ENCODE results near the gene TRIM71. TPM values are rescaled to one million over a fixed set of nuclear protein-coding genes. Genes with fewer than 3 reads are reported as not detected.

Gene TRIM71
- total RNA-seq, 1 experiment from 2014 or later = 274 TPM

DNA sequence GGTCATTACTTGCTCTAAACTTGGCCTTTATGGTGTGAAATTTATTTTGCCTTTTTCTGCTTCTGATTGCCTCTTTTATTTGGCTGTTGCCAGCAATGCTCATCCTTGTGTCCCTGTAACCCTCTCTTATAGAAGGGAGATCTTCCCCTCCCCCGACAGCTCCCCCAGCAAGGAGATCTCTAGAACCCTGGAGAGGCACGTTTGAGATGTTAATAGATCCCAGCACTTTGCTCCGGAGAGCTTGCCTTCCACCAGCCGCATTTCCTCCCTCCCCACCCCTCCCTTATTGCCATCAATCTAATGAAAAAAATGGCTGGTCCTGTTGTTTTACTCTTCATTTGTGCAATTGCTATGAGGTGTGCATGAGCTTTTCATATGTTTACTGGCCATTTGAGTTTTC is 18.2 kb downstream of the TRIM71 start (continued):
- TF ChIP-seq, protein P1, sequence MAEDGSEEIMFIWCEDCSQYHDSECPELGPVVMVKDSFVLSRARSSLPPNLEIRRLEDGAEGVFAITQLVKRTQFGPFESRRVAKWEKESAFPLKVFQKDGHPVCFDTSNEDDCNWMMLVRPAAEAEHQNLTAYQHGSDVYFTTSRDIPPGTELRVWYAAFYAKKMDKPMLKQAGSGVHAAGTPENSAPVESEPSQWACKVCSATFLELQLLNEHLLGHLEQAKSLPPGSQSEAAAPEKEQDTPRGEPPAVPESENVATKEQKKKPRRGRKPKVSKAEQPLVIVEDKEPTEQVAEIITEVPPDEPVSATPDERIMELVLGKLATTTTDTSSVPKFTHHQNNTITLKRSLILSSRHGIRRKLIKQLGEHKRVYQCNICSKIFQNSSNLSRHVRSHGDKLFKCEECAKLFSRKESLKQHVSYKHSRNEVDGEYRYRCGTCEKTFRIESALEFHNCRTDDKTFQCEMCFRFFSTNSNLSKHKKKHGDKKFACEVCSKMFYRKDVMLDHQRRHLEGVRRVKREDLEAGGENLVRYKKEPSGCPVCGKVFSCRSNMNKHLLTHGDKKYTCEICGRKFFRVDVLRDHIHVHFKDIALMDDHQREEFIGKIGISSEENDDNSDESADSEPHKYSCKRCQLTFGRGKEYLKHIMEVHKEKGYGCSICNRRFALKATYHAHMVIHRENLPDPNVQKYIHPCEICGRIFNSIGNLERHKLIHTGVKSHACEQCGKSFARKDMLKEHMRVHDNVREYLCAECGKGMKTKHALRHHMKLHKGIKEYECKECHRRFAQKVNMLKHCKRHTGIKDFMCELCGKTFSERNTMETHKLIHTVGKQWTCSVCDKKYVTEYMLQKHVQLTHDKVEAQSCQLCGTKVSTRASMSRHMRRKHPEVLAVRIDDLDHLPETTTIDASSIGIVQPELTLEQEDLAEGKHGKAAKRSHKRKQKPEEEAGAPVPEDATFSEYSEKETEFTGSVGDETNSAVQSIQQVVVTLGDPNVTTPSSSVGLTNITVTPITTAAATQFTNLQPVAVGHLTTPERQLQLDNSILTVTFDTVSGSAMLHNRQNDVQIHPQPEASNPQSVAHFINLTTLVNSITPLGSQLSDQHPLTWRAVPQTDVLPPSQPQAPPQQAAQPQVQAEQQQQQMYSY (CRISPR knock-in tag; IDR thresholded peaks at IDR 0.05) = no peak
- TF ChIP-seq GRHL2 (CRISPR knock-in tag; IDR thresholded peaks at IDR 0.05; ENCODE audit: insufficient replicate concordance, severe bottlenecking) (no peak), ZNF263 (CRISPR knock-in tag; IDR thresholded peaks at IDR 0.05; ENCODE audit: low read depth) (no peak)

DNA sequence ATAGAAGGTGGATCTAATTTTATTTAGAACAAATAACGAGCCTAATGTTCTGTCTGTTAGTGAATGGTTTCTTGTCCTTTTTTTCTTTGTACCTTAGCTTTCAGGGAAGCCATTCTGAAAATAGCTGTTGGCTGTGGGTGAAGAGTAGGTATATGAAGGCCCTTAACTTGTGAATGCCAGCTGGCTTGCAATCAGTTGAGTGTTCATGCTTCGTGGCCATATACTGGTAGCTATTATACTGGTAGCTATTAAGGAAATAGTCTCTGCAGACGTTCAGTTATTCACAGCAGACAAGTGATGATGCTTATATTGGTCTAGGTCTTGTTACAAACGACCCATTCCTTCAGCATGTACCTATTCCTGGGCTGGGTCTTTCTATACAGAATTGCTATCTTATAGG is 18.8 kb downstream of the TRIM71 start:
- H3K36me3 Mint-ChIP-seq = peaks cover 8% of the 10 kb centered on the region; the same call in 1 of the 2 replicates
- H3K9me3 Mint-ChIP-seq = no peaks in the 10 kb centered on the region
- H3K4me1 Mint-ChIP-seq = peaks cover 93% of the 10 kb centered on the region
- POLR2A ChIA-PET = interaction anchor here (0.7 to 3.8 kb wide), 7 partner anchors 8 to 56 kb away, joined by 3 to 24 read pairs (median 7); no protein-coding TSS in a partner anchor
- peak overlapping the region; percentile 56 for H3K4me3 Mint-ChIP-seq
- CTCF ChIA-PET = no interaction called here
- no peaks in the 10 kb centered on the region for H3K27me3 Mint-ChIP-seq (ENCODE audit: low read depth)
- TF ChIP-seq, protein P2, sequence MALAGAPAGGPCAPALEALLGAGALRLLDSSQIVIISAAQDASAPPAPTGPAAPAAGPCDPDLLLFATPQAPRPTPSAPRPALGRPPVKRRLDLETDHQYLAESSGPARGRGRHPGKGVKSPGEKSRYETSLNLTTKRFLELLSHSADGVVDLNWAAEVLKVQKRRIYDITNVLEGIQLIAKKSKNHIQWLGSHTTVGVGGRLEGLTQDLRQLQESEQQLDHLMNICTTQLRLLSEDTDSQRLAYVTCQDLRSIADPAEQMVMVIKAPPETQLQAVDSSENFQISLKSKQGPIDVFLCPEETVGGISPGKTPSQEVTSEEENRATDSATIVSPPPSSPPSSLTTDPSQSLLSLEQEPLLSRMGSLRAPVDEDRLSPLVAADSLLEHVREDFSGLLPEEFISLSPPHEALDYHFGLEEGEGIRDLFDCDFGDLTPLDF (CRISPR knock-in tag; IDR thresholded peaks at IDR 0.05) = no peak
- TF ChIP-seq ZNF423 (CRISPR knock-in tag; IDR thresholded peaks at IDR 0.05) (no peak), IRF2 (CRISPR knock-in tag; IDR thresholded peaks at IDR 0.05; ENCODE audit: borderline replicate concordance, low read depth) (no peak), SMAD4 (CRISPR knock-in tag; IDR thresholded peaks at IDR 0.05) (no peak), JUN (CRISPR knock-in tag; IDR thresholded peaks at IDR 0.05) (no peak), NFATC4 (CRISPR knock-in tag; IDR thresholded peaks at IDR 0.05) (no peak)
- TF ChIP-seq, protein P3, sequence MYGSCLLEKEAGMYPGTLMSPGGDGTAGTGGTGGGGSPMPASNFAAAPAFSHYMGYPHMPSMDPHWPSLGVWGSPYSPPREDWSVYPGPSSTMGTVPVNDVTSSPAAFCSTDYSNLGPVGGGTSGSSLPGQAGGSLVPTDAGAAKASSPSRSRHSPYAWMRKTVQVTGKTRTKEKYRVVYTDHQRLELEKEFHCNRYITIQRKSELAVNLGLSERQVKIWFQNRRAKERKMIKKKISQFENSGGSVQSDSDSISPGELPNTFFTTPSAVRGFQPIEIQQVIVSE (CRISPR knock-in tag; IDR thresholded peaks at IDR 0.05; ENCODE audit: borderline replicate concordance) = no peak
- TF ChIP-seq, protein P4, sequence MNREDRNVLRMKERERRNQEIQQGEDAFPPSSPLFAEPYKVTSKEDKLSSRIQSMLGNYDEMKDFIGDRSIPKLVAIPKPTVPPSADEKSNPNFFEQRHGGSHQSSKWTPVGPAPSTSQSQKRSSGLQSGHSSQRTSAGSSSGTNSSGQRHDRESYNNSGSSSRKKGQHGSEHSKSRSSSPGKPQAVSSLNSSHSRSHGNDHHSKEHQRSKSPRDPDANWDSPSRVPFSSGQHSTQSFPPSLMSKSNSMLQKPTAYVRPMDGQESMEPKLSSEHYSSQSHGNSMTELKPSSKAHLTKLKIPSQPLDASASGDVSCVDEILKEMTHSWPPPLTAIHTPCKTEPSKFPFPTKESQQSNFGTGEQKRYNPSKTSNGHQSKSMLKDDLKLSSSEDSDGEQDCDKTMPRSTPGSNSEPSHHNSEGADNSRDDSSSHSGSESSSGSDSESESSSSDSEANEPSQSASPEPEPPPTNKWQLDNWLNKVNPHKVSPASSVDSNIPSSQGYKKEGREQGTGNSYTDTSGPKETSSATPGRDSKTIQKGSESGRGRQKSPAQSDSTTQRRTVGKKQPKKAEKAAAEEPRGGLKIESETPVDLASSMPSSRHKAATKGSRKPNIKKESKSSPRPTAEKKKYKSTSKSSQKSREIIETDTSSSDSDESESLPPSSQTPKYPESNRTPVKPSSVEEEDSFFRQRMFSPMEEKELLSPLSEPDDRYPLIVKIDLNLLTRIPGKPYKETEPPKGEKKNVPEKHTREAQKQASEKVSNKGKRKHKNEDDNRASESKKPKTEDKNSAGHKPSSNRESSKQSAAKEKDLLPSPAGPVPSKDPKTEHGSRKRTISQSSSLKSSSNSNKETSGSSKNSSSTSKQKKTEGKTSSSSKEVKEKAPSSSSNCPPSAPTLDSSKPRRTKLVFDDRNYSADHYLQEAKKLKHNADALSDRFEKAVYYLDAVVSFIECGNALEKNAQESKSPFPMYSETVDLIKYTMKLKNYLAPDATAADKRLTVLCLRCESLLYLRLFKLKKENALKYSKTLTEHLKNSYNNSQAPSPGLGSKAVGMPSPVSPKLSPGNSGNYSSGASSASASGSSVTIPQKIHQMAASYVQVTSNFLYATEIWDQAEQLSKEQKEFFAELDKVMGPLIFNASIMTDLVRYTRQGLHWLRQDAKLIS (CRISPR knock-in tag; IDR thresholded peaks at IDR 0.05; ENCODE audit: borderline replicate concordance) = no peak
- ATAC-seq (no peak), DNase-seq (ENCODE audit: low spot score) (no peak)
- peak overlapping the region; percentile 98 for H3K27ac Mint-ChIP-seq

DNA sequence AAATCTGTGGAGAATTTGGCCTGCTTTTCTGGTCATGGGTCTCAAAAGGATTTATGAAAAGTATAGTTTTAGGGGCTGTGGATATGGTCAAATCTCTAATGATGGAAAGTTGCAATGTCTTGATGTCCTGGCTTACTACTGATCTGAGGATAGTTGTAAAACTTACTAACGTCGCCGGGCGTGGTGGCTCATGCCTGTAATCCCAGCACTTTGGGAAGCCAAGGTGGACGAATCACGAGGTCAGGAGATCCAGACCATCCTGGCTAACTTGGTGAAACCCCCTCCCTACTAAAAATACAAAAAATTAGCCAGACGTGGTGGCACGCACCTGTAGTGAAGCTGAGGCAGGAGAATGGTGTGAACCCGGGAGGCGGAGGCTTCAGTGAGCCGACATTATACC is 19.6 kb downstream of the TRIM71 start:
- Mint-ChIP-seq H3K27ac (peak overlapping the region; percentile 98), H3K4me1 (peaks cover 93% of the 10 kb centered on the region), H3K4me3 (peak overlapping the region; percentile 56), H3K27me3 (ENCODE audit: low read depth) (no peaks in the 10 kb centered on the region), H3K36me3 (no peaks in the 10 kb centered on the region; the same call in 1 of the 2 replicates), H3K9me3 (no peaks in the 10 kb centered on the region)
- CTCF ChIA-PET = no interaction called here
- ATAC-seq = no peak
- no peak for DNase-seq (ENCODE audit: low spot score)
- POLR2A ChIA-PET = interaction anchor here (1.1 kb wide), 1 partner anchor 17 kb away, joined by 5 read pairs; no protein-coding TSS in a partner anchor
- TF ChIP-seq NR1H2 (CRISPR knock-in tag; IDR thresholded peaks at IDR 0.05) (no peak), NFATC4 (CRISPR knock-in tag; IDR thresholded peaks at IDR 0.05) (no peak), RORB (CRISPR knock-in tag; IDR thresholded peaks at IDR 0.05) (no peak), ZNF317 (CRISPR knock-in tag; IDR thresholded peaks at IDR 0.05; ENCODE audit: borderline replicate concordance, low read depth) (no peak)
- TF ChIP-seq, protein P5, sequence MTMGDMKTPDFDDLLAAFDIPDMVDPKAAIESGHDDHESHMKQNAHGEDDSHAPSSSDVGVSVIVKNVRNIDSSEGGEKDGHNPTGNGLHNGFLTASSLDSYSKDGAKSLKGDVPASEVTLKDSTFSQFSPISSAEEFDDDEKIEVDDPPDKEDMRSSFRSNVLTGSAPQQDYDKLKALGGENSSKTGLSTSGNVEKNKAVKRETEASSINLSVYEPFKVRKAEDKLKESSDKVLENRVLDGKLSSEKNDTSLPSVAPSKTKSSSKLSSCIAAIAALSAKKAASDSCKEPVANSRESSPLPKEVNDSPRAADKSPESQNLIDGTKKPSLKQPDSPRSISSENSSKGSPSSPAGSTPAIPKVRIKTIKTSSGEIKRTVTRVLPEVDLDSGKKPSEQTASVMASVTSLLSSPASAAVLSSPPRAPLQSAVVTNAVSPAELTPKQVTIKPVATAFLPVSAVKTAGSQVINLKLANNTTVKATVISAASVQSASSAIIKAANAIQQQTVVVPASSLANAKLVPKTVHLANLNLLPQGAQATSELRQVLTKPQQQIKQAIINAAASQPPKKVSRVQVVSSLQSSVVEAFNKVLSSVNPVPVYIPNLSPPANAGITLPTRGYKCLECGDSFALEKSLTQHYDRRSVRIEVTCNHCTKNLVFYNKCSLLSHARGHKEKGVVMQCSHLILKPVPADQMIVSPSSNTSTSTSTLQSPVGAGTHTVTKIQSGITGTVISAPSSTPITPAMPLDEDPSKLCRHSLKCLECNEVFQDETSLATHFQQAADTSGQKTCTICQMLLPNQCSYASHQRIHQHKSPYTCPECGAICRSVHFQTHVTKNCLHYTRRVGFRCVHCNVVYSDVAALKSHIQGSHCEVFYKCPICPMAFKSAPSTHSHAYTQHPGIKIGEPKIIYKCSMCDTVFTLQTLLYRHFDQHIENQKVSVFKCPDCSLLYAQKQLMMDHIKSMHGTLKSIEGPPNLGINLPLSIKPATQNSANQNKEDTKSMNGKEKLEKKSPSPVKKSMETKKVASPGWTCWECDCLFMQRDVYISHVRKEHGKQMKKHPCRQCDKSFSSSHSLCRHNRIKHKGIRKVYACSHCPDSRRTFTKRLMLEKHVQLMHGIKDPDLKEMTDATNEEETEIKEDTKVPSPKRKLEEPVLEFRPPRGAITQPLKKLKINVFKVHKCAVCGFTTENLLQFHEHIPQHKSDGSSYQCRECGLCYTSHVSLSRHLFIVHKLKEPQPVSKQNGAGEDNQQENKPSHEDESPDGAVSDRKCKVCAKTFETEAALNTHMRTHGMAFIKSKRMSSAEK (CRISPR knock-in tag; IDR thresholded peaks at IDR 0.05; ENCODE audit: borderline replicate concordance) = no peak
- TF ChIP-seq, protein P6, sequence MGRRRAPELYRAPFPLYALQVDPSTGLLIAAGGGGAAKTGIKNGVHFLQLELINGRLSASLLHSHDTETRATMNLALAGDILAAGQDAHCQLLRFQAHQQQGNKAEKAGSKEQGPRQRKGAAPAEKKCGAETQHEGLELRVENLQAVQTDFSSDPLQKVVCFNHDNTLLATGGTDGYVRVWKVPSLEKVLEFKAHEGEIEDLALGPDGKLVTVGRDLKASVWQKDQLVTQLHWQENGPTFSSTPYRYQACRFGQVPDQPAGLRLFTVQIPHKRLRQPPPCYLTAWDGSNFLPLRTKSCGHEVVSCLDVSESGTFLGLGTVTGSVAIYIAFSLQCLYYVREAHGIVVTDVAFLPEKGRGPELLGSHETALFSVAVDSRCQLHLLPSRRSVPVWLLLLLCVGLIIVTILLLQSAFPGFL (CRISPR knock-in tag; IDR thresholded peaks at IDR 0.05; ENCODE audit: borderline replicate concordance) = no peak
